Measurements from ENCODE around the gene BANF2. TPM values are rescaled to one million over a fixed set of nuclear protein-coding genes. Genes with fewer than 3 reads are reported as not detected.

BANF2 gene
- total RNA-seq, 1 experiment from 2014 or later, result not detected

DNA sequence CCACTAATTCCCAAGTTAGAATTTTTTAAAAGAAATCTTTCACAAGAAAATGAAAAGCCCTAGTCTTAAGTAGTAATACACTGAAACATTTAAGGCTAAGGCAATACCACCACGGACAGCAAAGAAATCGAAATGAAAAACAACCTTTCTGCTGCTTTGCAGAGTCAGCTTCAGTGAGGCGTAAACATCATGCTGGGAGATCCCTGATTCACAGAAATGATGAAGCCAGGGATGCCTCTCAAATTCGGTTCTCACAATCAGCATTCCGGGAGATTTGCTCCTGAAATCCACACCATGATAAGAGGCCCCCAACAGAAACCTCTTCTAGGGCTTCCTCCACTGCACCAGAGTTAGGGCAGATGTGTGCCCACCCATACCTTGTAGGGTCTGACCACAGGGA lies 36.3 kb upstream of the BANF2 start:
- CTCF ChIA-PET, result no interaction called here
- Histone ChIP-seq H3K9me3 (ENCODE audit: low read length) (no peaks in the 10 kb centered on the region), H4K20me1 (ENCODE audit: low read length) (peaks cover 30% of the 10 kb centered on the region; the same call in 1 of the 2 replicates)

DNA sequence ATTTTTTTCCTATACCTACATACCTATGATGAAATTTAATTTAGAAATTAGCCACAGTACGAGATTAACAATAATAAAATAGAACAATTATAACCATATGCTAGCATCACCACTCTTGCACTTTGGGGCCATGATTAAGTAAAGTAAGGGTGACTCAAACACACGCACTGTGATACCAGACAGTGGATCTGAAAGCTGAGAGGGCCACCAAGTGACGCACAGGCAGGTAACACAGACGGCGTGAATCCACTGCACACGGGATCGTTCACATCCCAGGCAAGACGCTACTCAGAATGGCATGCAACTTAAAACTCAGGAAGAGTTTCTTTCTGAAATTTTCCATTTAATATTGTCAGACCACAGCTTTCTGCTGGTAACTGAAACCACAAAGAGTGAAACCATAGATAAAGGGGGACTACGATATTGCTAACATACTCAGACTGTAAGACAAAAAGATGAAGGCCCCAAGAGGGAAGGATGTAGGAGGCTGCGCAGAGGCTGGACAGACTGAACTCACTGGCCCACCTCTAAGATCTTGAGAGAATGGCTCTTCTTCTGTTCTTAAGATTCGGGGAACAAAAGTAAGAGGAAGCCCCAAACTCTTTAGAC lies 35.6 kb upstream of the BANF2 start:
- ATAC-seq, result no peak
- Histone ChIP-seq H4K20me1 (ENCODE audit: low read length) (peaks cover 35% of the 10 kb centered on the region; the same call in 1 of the 2 replicates), H3K79me2 (ENCODE audit: low read length) (peaks cover 98% of the 10 kb centered on the region), H3K4me2 (ENCODE audit: low read length) (no peak overlapping the region), H3K4me3 (ENCODE audit: low read length) (no peak overlapping the region), H3F3A (ENCODE audit: low read length, unreplicated experiment) (no peaks in the 10 kb centered on the region), H3K4me1 (ENCODE audit: insufficient read depth, low read length) (no peaks in the 10 kb centered on the region), H2AFZ (ENCODE audit: low read length) (no peak overlapping the region), H3K9me2 (replicated peaks; ENCODE audit: low read length) (no peaks in the 10 kb centered on the region), H3K27ac (ENCODE audit: low read length) (no peak overlapping the region), H3K9me3 (ENCODE audit: low read length) (no peaks in the 10 kb centered on the region), H3K36me3 (ENCODE audit: low read depth, low read length) (peaks cover 29% of the 10 kb centered on the region), H3K9ac (ENCODE audit: low read length) (no peak overlapping the region), H3K27me3 (ENCODE audit: low read length) (no peaks in the 10 kb centered on the region)
- DNase-seq, result no peak
- CTCF ChIA-PET, result no interaction called here
- TF ChIP-seq, protein P1, sequence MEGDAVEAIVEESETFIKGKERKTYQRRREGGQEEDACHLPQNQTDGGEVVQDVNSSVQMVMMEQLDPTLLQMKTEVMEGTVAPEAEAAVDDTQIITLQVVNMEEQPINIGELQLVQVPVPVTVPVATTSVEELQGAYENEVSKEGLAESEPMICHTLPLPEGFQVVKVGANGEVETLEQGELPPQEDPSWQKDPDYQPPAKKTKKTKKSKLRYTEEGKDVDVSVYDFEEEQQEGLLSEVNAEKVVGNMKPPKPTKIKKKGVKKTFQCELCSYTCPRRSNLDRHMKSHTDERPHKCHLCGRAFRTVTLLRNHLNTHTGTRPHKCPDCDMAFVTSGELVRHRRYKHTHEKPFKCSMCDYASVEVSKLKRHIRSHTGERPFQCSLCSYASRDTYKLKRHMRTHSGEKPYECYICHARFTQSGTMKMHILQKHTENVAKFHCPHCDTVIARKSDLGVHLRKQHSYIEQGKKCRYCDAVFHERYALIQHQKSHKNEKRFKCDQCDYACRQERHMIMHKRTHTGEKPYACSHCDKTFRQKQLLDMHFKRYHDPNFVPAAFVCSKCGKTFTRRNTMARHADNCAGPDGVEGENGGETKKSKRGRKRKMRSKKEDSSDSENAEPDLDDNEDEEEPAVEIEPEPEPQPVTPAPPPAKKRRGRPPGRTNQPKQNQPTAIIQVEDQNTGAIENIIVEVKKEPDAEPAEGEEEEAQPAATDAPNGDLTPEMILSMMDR (conservative IDR thresholded peaks at IDR 0.05; ENCODE audit: low read depth, low read length), result no peak
- no peak for TF ChIP-seq EZH2phosphoT487 (IDR thresholded peaks at IDR 0.05; ENCODE audit: borderline replicate concordance, low read length)
- TF ChIP-seq EZH2 (IDR thresholded peaks at IDR 0.05; ENCODE audit: low read length, unreplicated experiment), result no peak
- POLR2A ChIA-PET (ENCODE audit: unreplicated experiment), result no interaction called here
- intact Hi-C loops (cut with micrococcal nuclease), result no loop called here
- no TSS peak for BruUV-seq (replicated peaks)

More for the DNA sequence above, 36.3 kb upstream of the BANF2 start:
- Histone ChIP-seq H3K27me3 (ENCODE audit: low read length) (no peaks in the 10 kb centered on the region), H3K4me2 (ENCODE audit: low read length) (no peak overlapping the region), H3F3A (ENCODE audit: low read length, unreplicated experiment) (no peaks in the 10 kb centered on the region), H3K36me3 (ENCODE audit: low read depth, low read length) (peaks cover 26% of the 10 kb centered on the region), H3K27ac (ENCODE audit: low read length) (no peak overlapping the region), H3K79me2 (ENCODE audit: low read length) (peaks cover 95% of the 10 kb centered on the region), H2AFZ (ENCODE audit: low read length) (no peak overlapping the region), H3K9ac (ENCODE audit: low read length) (no peak overlapping the region), H3K9me2 (replicated peaks; ENCODE audit: low read length) (no peaks in the 10 kb centered on the region), H3K4me3 (ENCODE audit: low read length) (no peak overlapping the region), H3K4me1 (ENCODE audit: insufficient read depth, low read length) (no peaks in the 10 kb centered on the region)
- POLR2A ChIA-PET (ENCODE audit: unreplicated experiment), result no interaction called here
- intact Hi-C loops (cut with micrococcal nuclease), result no loop called here
- no peak for ATAC-seq
- DNase-seq, result no peak
- BruUV-seq (replicated peaks), result no TSS peak
- no peak for TF ChIP-seq EZH2phosphoT487 (IDR thresholded peaks at IDR 0.05; ENCODE audit: borderline replicate concordance, low read length)
- TF ChIP-seq, protein P1 (conservative IDR thresholded peaks at IDR 0.05; ENCODE audit: low read depth, low read length), result no peak
- TF ChIP-seq EZH2 (IDR thresholded peaks at IDR 0.05; ENCODE audit: low read length, unreplicated experiment), result no peak

DNA sequence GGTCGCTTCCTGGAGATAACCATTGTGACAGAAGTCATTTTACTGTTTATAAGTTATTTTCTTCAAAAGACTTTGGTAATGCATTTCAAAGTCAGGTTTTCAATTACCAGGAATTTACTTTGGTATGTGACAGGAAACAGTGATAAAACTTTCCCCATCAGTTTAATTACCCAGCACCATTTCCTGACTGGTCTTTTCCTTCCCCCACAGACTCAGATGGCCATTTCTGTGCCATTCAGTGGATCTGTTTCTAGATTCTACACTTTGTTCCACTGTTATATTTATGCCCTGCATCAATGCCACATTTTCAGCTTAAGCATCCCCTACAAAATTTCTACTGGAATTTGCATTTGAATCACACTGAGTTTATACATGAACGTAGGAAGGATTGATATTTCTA lies 34.0 kb upstream of the BANF2 start:
- no peak overlapping the region for H3K4me2 ChIP-seq (ENCODE audit: low read length)
- H3K9me3 ChIP-seq (ENCODE audit: low read length), result no peaks in the 10 kb centered on the region
- TF ChIP-seq EZH2phosphoT487 (IDR thresholded peaks at IDR 0.05; ENCODE audit: borderline replicate concordance, low read length), result no peak
- TF ChIP-seq, protein P1 (conservative IDR thresholded peaks at IDR 0.05; ENCODE audit: low read depth, low read length), result no peak
- no peak for TF ChIP-seq EZH2 (IDR thresholded peaks at IDR 0.05; ENCODE audit: low read length, unreplicated experiment)
- H3K9ac ChIP-seq (ENCODE audit: low read length), result no peak overlapping the region
- no peak for DNase-seq
- peaks cover 35% of the 10 kb centered on the region; the same call in 1 of the 2 replicates for H4K20me1 ChIP-seq (ENCODE audit: low read length)
- BruUV-seq (replicated peaks), result no TSS peak
- no peaks in the 10 kb centered on the region for H3K9me2 ChIP-seq (replicated peaks; ENCODE audit: low read length)
- H3K4me3 ChIP-seq (ENCODE audit: low read length), result no peak overlapping the region
- CTCF ChIA-PET, result no interaction called here
- ATAC-seq, result no peak
- no peak overlapping the region for H3K27ac ChIP-seq (ENCODE audit: low read length)
- no peaks in the 10 kb centered on the region for H3F3A ChIP-seq (ENCODE audit: low read length, unreplicated experiment)
- intact Hi-C loops (cut with micrococcal nuclease), result no loop called here
- POLR2A ChIA-PET (ENCODE audit: unreplicated experiment), result no interaction called here
- no peak overlapping the region for H2AFZ ChIP-seq (ENCODE audit: low read length)
- no peaks in the 10 kb centered on the region for H3K27me3 ChIP-seq (ENCODE audit: low read length)
- H3K79me2 ChIP-seq (ENCODE audit: low read length), result peaks cover 100% of the 10 kb centered on the region
- H3K4me1 ChIP-seq (ENCODE audit: insufficient read depth, low read length), result no peaks in the 10 kb centered on the region
- peaks cover 20% of the 10 kb centered on the region; the same call in 1 of the 2 replicates for H3K36me3 ChIP-seq (ENCODE audit: low read depth, low read length)

All from PC-3 (cell line).